Measurements from ENCODE around the gene CXCL11.
"Not testable (repeated sequence)": the region's sequence is repeated elsewhere in the genome, so short reads cannot be mapped to it uniquely, and the experiment has no call there.

The CXCL11 gene

DNA sequence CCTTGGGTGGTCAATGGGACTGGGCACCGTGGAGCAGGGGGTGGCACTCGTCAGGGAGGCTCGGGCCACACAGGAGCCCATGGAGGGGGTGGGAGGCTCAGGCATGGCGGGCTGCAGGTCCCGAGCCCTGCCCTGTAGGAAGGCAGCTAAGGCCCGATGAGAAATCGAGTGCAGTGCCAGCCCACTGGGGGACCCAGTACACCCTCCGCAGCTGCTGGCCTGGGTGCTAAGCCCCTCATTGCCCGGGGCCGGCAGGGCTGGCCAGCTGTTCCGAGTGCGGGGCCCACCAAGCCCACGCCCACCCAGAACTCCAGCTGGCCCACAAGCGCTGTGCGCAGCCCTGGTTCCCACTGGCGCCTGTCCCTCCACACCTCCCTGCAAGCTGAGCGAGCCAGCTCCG, 7.4 kb upstream of the CXCL11 start:
- not testable (repeated sequence) for DNase-seq (ENCODE audit: low read depth, low spot score)

DNA sequence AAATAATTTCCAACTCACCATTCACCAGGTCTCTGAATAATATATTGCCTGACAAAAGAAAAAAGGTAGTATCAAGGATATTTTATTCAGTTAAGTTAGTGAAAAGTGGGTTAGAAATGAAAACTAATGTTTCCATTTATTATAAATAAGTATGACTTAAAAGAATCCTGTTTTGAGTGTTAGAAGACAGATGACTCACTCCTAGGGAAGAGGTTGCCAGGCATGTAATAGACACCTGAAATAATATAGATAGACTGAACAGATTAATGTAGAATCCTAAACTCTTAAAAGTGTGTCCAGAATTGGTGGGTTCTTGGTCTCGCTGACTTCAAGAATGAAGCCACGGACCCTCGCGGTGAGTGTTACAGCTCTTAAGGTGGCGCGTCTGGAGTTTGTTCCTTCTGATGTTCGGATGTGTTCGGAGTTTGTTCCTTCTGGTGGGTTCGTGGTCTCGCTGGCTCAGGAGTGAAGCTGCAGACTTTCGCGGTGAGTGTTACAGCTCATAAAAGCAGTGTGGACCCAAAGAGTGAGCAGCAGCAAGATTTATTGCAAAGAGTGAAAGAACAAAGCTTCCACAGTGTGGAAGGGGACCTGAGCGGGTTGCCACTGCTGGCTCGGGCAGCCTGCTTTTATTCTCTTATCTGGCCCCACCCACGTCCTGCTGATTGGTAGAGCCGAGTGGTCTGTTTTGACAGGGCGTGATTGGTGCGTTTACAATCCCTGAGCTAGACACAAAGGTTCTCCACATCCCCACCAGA, 6.5 kb upstream of the CXCL11 start:
- DNase-seq (ENCODE audit: low read depth, low spot score): not testable (repeated sequence)

DNA sequence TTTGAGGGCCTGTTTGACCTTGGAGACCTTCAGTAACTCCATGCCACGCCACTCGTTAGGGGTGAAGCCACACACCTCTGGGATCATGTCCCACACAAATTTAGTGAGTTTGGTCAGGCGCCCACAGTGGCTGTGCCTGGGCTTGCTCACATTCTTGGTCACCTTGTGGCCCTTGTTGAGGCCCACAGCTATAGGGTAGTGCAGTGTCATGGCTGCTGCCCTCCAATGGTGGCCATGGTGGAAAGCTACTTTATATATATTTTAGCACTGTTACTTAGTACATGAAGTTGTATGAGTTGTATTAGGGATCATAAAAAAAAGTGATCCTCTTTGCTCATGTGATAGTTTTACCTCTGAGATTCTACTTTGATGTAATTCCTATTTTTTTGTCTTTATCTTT, 985 bp upstream of the CXCL11 start:
- no peak for DNase-seq (ENCODE audit: low read depth, low spot score)

DNA sequence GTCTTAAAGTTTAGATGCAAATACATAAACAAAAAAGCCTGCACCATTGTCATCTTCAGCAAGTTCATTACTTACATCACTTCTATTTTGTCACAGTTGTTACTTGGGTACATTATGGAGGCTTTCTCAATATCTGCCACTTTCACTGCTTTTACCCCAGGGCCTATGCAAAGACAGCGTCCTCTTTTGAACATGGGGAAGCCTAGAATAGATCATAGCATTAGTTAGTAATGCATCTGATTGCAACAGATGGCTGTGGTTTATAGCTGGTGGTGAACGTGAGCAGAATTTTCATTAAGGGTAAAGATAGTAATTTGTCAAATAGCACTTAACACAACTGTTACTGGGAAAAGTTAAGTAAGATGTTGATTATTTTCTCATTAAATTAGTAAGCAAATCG, 729 bp downstream of the CXCL11 start:
- no peak for DNase-seq (ENCODE audit: low read depth, low spot score)

DNA sequence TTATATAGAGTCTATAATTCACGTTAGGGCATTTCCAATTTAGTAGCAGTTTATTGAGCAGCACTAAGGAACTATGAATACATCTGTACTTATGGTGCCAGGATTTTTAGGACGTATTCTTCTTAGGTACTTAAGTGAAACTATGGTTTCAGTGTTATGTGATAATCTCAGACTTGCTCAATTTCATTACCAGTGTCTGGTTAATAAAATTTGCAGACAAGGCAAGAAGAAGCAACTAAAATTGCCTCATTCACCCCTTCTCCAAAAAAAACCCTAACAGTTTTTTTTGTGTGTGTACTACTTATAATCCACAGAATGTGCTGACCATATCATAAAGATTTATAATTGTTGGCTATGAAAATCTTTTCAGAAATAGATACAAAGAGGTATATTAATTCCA, 6.6 kb downstream of the CXCL11 start:
- DNase-seq (ENCODE audit: low read depth, low spot score): no peak

DNA sequence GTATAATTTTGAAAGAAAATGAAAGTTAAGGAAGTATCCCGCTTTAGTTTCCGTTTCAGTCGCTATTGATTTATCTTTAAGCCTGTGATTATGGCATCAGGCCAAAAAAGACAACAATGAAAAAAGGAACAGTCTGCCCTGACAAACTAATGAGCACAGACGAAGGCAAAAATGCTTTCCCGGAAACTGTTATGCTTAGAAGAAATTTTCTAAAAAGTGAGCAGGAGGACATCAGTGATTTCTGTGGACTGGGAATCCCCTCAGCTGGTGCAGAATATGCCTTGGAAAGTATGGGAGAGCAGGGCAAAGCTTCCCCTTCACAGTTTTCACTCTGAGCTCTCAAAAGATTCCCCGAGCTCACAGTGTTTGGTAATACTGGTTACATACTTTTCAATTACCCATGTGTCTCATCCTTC, 7.5 kb downstream of the CXCL11 start:
- no peak for DNase-seq (ENCODE audit: low read depth, low spot score)

DNA sequence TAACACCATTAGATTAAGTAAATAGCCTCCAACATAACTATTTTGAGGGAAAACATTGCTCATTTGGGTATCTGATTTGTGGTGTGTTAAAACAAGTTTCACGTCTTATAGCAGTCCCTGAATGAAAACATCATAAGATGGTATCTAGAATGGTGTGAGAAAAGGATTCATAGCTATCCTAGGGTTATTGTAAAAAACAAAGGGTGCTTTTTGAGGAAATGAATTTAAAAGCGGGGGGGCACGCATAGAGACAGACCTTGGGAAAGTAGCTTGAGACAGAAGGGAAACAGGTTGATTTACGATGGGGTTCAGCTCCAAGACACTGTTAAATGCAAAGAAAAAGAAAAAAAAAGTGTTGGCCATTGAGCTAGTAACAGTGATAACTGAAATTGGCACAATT, 11.8 kb downstream of the CXCL11 start:
- no peak for DNase-seq (ENCODE audit: low read depth, low spot score)

DNA sequence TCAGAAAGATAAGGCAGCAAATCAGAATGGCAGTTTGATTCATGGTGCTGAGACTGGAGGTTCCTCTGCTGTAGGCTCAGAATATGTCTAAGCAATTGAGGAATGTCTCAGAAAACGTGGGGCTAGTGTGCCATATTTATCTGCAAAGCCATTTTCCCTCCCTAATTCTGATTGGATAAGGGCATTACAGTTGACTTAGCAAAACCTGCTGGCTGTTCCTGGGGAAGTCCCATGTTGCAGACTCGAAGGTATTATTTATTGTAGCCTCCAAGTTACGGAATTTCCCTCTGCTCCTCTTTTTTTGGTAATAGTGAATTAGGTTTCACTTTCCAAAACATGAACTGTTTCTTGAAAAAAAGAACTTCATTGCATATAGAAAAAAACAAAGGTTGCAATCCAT, 12.5 kb downstream of the CXCL11 start, which contains the start of gene CXCL10:
CXCL10 (minus strand) TSS at position 109 of the 400 bp plus-strand sequence; CDS start at position 43, 66 bp downstream.
- no peak for DNase-seq (ENCODE audit: low read depth, low spot score)

DNA sequence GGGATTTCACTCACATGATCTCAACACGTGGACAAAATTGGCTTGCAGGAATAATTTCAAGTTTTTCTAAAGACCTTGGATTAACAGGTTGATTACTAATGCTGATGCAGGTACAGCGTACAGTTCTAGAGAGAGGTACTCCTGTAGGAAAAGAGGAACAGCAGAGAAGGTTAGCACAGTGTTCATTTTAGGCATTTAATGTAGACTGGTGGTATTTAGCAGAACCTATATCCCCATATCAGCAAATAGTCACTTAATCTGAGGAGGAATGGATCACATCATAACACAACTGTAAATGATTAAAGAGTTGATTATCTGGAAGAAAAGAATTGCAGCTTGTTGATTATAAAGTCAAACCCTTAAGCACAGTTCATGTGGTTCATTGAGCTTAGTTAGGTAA, 13.2 kb downstream of the CXCL11 start:
- no peak for DNase-seq (ENCODE audit: low read depth, low spot score)

DNA sequence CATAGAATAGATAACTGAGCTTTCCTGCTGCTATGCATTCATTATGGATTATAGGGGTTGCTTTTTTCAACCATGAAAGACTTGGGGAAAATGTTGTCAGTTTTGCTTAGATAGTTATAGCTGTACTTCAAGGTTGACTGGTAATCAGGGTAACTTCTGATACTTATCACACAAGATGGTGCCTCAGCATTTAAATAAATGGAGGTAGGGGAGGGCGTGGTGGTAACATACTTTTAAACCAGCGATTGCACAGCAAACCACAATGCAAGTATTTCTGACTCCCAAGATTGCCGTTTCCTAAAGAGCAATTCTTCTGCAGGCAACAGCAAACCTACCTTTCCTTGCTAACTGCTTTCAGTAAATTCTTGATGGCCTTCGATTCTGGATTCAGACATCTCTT, 13.8 kb downstream of the CXCL11 start:
- no peak for DNase-seq (ENCODE audit: low read depth, low spot score)

DNA sequence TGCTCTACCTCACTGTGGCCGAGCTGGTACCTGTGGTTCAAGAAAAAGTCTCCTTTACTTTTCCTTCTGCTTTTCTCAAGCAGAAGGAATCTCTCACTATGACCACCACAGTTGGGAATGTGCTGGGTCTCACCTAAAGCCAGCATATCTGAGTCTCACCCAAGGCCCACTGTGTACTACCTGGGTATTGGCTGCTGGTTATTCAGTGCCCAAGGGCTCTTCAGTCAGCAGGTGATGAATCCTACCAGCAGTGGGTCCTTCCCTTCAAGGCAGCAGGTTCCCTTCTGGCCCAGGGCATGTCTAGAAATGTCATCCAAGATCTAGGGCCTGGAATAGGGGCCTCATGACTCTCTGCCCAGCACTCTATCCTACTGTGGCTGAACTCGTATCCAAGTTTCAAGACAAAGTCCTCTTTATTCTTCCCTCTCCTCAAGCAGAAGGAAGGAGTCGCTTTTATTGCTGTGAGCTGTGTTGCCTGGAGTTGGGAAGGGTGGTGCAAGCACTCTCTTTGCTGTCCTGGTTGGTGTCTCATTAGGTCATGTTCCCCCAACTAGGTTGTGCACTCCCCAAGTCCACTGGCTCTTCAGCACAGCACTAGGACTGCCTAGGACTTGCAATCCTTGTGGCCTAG, 18.7 kb downstream of the CXCL11 start:
- DNase-seq (ENCODE audit: low read depth, low spot score): no peak

DNA sequence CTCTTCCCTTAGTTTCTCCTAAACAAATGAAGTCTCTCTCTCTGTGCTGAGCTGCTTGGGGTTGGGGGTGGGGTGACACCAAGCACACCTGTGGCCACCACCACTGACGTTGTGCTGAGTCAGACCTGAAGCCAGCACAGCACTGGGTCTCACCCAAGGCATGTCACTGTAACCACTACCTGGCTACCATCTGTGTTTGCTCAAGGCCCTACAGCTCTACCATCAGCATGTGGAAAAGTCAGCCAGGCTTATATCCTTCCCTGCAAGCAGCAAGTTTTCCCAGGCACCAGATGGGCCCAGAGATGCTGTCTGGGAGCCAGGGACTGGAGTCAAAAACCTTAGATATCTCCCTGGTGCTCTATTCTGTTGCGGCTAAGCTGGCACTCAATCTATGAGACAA, 19.5 kb downstream of the CXCL11 start:
- DNase-seq (ENCODE audit: low read depth, low spot score): no peak

DNA sequence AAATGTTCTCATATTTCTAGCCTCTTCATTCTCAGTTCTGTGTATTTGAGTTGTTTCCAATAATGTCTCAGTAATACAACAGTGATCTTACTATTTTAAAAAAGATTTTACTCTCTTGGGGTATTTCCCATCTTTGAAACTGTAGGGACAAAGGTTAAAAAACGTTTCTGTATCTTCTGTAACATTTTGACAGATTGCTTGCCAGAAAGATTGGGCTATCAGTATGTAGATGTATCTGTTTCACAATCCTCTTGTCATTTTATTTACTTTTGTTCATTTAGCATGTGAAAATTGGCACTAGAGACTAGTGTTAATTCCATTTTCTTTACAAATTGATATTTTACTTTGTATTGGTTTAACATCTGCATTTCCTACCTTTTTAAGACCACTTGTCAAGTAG, 22.3 kb downstream of the CXCL11 start:
- DNase-seq (ENCODE audit: low read depth, low spot score): no peak

DNA sequence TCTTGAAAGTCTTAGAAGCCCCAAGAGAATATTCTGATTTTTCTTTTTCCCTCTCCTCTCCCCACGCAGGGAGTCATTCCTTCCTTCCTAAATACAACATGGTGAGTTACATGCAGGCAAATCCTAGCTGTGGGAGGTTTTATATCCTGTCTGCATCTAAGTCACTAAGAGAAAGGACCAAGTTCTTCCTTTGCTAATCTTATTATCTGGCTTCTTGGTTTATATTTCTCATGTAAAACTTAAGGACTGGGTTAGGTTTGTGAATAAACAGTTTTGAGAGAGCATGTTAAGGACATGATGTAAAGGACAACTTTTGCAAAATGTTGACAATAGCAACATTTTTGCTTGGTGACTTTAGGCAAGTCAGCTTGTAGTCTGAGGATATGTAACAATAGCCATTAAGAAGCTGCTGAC, 23.5 kb downstream of the CXCL11 start:
- DNase-seq (ENCODE audit: low read depth, low spot score): no peak

DNA sequence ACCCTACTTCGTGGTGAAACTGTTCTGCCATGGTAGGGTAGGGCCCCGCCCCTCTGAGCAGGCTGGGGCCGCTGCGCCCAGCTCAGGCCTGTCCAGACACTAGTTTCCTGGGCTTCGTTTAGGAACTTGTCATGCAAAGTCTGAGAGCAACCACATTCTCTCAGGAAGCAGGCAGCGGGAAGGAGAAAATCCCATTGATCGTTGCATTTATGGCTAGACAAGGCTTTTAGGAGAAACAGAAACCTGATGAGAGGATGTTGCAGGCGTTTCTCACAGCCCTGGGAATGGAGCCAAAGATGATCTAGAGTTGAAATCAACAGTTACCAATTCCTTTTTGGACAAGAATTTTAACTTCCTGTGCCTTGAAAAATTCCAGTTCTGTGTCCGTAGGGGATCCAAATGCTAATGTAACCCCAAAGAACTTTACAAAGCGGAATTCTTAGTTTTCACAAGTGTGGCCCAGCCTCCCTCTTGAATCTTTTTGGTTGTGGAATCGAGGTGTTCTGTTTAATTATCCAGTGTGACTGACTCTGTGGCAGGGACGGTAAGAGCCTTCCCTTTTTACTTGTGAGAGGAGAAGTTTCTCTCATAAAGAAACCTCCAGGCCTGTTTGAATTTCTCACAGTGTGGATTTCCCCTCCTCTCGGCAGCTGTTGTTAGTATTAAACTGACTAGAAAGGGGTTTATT, 24.0 kb downstream of the CXCL11 start:
- no peak for DNase-seq (ENCODE audit: low read depth, low spot score)

DNA sequence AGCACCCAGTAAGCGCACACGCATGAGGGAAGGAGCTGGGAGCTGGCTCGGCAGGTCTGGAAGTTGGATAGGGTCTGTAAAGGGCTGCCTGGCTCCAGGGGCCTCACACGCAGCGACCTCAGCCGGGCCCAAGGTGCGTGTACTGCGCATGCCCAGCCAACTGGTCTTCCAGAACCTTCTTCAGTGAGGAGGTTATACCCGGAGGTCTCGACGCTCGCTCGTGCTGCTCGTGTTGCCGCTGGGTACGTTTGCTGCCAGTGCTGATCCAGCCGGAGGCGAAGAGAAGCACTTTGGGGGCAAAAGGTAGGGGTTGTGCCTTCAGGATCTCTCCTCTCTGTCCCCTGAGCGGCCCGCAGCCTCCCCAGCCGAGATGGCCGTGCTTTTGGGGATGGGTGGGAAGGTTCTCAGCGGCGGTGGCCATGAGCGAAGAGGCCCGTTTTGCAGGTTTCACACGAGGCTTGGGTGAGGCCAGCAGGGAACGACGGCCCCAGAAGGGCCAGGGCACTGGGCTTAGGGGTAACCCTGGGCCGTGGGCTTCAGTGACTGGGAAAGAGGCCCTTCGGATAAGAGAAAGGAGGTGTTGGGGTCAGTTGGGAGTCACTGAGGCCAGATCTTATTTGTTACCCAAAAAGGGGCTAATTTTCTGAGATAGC, 24.7 kb downstream of the CXCL11 start:
- DNase-seq (ENCODE audit: low read depth, low spot score): no peak

DNA sequence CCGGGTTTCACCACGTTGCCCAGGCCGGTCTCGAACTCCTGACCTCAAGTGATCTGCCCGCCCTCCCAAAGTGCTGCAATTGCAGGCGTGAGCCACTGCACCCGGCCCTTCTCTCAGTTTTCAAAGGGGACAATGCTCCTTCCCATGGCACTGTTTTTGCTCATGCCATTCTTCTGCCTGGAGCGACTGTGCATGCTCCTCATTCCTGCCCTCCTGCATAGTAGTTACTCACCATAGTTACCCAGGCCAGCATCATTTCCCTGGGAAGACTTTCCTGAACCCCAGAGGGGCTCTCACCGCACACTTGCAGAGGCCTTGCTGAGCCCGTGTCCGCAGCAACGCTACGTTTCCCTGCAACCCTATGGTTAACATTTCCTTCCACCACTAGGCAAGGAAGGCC, 25.3 kb downstream of the CXCL11 start:
- DNase-seq (ENCODE audit: low read depth, low spot score): no peak

DNA sequence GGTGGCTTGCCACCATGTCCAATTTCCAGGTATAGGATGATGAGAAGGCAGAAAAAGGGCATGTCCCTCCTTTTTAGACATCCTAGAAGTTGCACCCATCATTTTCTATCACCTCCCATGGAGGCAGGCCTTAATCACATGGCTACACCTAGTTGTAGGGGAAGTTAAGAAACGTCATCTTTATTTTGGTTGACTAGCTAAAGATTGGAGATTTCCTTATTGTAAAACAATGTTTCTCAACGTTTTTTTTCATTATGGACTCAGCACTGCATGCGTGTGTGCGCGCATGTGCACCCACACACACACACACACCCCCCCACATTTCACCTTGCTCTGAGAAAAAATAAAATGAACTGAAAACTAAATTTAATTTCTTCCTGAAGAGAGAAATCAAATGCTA, 26.6 kb downstream of the CXCL11 start:
- DNase-seq (ENCODE audit: low read depth, low spot score): no peak

DNA sequence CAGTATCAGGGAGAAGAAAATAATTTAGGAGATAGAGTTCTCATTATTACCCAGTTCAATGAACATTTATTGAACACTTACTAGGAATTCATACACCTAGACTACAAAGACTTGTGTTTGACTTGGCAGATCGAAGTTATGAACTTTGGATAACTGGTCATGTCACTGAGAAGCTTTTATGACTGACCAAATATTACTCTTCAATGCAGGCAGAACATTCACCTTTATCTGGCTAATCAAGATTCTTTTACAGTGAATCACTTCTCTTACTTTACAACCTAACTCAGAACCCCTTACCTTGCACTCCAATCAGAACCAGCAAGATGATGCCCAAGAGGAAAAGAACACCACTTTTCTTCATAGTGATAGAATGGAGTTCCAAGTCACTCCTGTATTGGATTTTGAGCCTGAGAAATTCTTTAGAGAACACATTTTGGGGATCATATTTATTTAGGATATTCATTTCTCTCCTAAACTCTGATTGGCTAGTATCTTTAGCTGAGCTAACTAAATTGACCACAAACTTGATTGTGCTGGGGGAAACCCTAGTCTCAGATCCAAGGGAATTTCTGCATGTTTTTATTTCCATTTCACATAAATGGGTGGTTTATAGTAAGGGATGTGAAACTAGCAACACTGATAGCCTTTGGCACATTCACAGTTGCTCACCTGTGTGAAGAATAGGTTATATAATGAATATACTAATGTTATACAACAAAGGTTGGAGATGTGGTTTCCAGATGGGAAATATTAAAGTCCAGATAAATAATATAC, 28.6 kb downstream of the CXCL11 start, which contains the start of gene CXCL9:
CXCL9 (minus strand) TSS at position 421 of the 774 bp plus-strand sequence; CDS start at position 361, 60 bp downstream.
- no peak for DNase-seq (ENCODE audit: low read depth, low spot score)

DNA sequence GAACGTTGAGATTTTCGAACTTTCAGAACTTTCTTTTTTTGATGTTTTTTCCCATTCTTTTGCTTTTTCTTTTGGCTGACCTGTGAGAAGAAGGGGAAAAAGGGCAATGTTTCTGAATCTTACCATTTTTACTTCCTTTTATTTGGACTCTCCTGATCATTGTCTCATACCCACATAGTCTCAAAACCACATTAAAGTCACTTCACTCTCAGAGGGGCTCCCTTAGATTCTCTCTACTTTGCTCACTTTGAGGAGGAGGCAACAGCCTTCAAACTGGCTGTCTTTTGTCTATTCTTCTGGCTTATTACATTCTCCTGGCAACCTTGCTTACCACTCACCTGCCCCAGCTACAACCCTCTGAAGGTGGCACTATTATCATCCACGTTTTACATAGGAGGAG, 32.2 kb downstream of the CXCL11 start:
- DNase-seq (ENCODE audit: low read depth, low spot score): no peak

DNA sequence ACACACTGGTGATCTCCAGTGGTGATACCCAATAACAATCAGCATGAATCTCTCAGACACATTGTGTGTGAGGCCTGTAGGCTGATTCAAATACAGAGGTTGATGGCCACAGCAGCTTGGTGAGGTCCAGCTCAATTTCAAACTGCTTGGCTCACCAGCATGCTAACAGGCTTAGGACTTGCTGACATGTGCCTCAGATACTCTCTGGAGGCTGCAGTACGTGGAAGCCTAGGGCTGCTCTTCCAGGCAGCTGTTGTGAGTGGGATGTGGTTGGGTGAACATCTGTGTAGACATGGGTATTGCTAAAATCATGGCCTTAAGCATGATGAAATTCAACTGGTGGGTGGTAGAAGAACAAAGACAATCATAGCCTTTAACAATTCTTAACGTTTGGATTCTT, 32.8 kb downstream of the CXCL11 start:
- no peak for DNase-seq (ENCODE audit: low read depth, low spot score)
